NCI-H1436 (cell line): Measurements from ENCODE around the gene OR14I1.

Experiments used
- DNase-seq: peaks from one replicate; lab custom pipeline; 2025; lab: John Stamatoyannopoulos, UW

OR14I1 gene

GRCh38 chr1:248702714-248703113 lies at the start of gene OR14I1:
Gene OR14I1, minus strand, starts transcription at chr1:248702766.
- no peak for DNase-seq

GRCh38 chr1:248751635-248752034 lies 49.1 kb upstream of the OR14I1 start:
- no peak for DNase-seq

GRCh38 chr1:248751142-248751541 lies 48.6 kb upstream of the OR14I1 start:
- no peak for DNase-seq

- no peak for DNase-seq
Measured at GRCh38 chr1:248750496-248750895, 47.9 kb upstream of the OR14I1 start.

- DNase-seq = no peak
Measured at GRCh38 chr1:248748211-248748610, 45.6 kb upstream of the OR14I1 start.

GRCh38 chr1:248740876-248741275 lies 38.3 kb upstream of the OR14I1 start:
- DNase-seq = no peak

- no peak for DNase-seq
Measured at GRCh38 chr1:248739572-248740205, 37.1 kb upstream of the OR14I1 start.

- no peak for DNase-seq
Measured at GRCh38 chr1:248737457-248737856, 34.9 kb upstream of the OR14I1 start.

- no peak for DNase-seq
Measured at GRCh38 chr1:248736977-248737376, 34.4 kb upstream of the OR14I1 start.

- no peak for DNase-seq
Measured at GRCh38 chr1:248733566-248733965, 31.0 kb upstream of the OR14I1 start.

GRCh38 chr1:248730507-248731335 lies 28.2 kb upstream of the OR14I1 start:
- no peak for DNase-seq

GRCh38 chr1:248714248-248714647 lies 11.7 kb upstream of the OR14I1 start:
- no peak for DNase-seq

GRCh38 chr1:248710305-248710900 lies 7.8 kb upstream of the OR14I1 start:
- DNase-seq = no peak

- no peak for DNase-seq
Measured at GRCh38 chr1:248704606-248705005, 2.0 kb upstream of the OR14I1 start.

- DNase-seq = no peak
Measured at GRCh38 chr1:248703674-248704073, 1.1 kb upstream of the OR14I1 start.

- DNase-seq = no peak
Measured at GRCh38 chr1:248699099-248699498, 3.5 kb downstream of the OR14I1 start.

GRCh38 chr1:248697907-248698306 lies 4.7 kb downstream of the OR14I1 start:
- no peak for DNase-seq

- no peak for DNase-seq
Measured at GRCh38 chr1:248696774-248697173, 5.8 kb downstream of the OR14I1 start.

- DNase-seq = no peak
Measured at GRCh38 chr1:248696261-248696660, 6.3 kb downstream of the OR14I1 start.

- no peak for DNase-seq
Measured at GRCh38 chr1:248695451-248696132, 7.0 kb downstream of the OR14I1 start.

- no peak for DNase-seq
Measured at GRCh38 chr1:248691567-248692155, 10.9 kb downstream of the OR14I1 start.
